IMR-90 (cell line): ENCODE measurements around the gene LAIR2. TPM values are rescaled to one million over a fixed set of nuclear protein-coding genes. Genes with fewer than 3 reads are reported as not detected.

Source experiments
- ATAC-seq: fragments of 200-7000 bp; cut with Tn5 transposase; 2 replicates; pipeline ENCODE4 v1.9.1; 2020; ENCODE audit warnings: low read depth, mild to moderate bottlenecking, moderate library complexity
- BruUV-seq: library from RNA; stranded (reverse); fragments of 400-500 nt; replicated peaks from 2 replicates; lab custom pipeline; 2021; lab: Mats Ljungman, UMichigan
- CTCF ChIA-PET: fragments of 300-600 bp; formaldehyde crosslinking; extraction: SDS; loops from one replicate; lab custom pipeline; 2021; ENCODE audit warnings: antibody characterized with exemption; lab: Yijun Ruan, JAX
- POLR2A ChIA-PET: fragments of 300-600 bp; sonication (Branson Sonifier 250); formaldehyde crosslinking; loops from one replicate; lab custom pipeline; 2022; ENCODE audit warnings: antibody characterized with exemption; ENCODE audit not compliant: unreplicated experiment; lab: Charles Lee
- DNase-seq: peaks from one replicate; pipeline ENCODE4 v3.0.0; 2013
- H2AFZ ChIP-seq: replicated peaks from 2 replicates; pipeline ENCODE3; 2013; ENCODE audit warnings: low read length, mild to moderate bottlenecking; ENCODE audit not compliant: poor library complexity
- H2AK5ac ChIP-seq: 2 replicates; pipeline ENCODE4 v1.6.1; 2013; ENCODE audit warnings: low read depth, low read length, inconsistent platforms
- H2AK9ac ChIP-seq: replicated peaks from 2 replicates; pipeline ENCODE3; 2013; ENCODE audit warnings: mild to moderate bottlenecking, low read depth, low read length, moderate library complexity; ENCODE audit not compliant: poor library complexity
- H2BK120ac ChIP-seq: 2 replicates; pipeline ENCODE4 v1.6.1; 2013; ENCODE audit warnings: low read depth, low read length, inconsistent platforms
- H2BK15ac ChIP-seq: 3 replicates; pipeline ENCODE4 v1.6.1; 2013; ENCODE audit warnings: low read depth, low read length, inconsistent platforms
- H2BK20ac ChIP-seq: 2 replicates; pipeline ENCODE4 v1.6.1; 2013; ENCODE audit warnings: low read depth, mild to moderate bottlenecking, inconsistent platforms, low read length, moderate library complexity
- H2BK5ac ChIP-seq: 2 replicates; pipeline ENCODE4 v1.6.1; 2013; ENCODE audit warnings: mild to moderate bottlenecking, low read depth, low read length, inconsistent platforms; ENCODE audit not compliant: poor library complexity, severe bottlenecking
- H3K14ac ChIP-seq: replicated peaks from 2 replicates; pipeline ENCODE4 v1.6.1; 2013; ENCODE audit warnings: low read depth, low read length, inconsistent platforms
- H3K18ac ChIP-seq: 2 replicates; pipeline ENCODE4 v1.6.1; 2013; ENCODE audit warnings: low read depth, low read length, control low read depth
- H3K23ac ChIP-seq: 2 replicates; pipeline ENCODE4 v1.6.1; 2013; ENCODE audit warnings: low read depth, low read length, inconsistent platforms
- H3K27ac ChIP-seq: 2 replicates; pipeline ENCODE4 v1.5.1; 2013; ENCODE audit warnings: mild to moderate bottlenecking, control low read depth, low read length; ENCODE audit not compliant: insufficient read depth
- H3K27me3 ChIP-seq: 2 replicates; pipeline ENCODE4 v1.6.1; 2013; ENCODE audit warnings: low read length; ENCODE audit not compliant: control insufficient read depth, insufficient read depth
- H3K36me3 ChIP-seq: 2 replicates; pipeline ENCODE4 v1.6.1; 2013; ENCODE audit warnings: low read length, mixed read lengths; ENCODE audit not compliant: control insufficient read depth, insufficient read depth
- H3K4ac ChIP-seq: 2 replicates; pipeline ENCODE4 v1.6.1; 2013; ENCODE audit warnings: low read depth, low read length, inconsistent platforms
- H3K4me1 ChIP-seq: 2 replicates; pipeline ENCODE4 v1.6.1; 2013; ENCODE audit warnings: low read length, mixed read lengths; ENCODE audit not compliant: control insufficient read depth, insufficient read depth
- H3K4me2 ChIP-seq: 2 replicates; pipeline ENCODE4 v1.6.1; 2013; ENCODE audit warnings: low read depth, mild to moderate bottlenecking, control low read depth, low read length, moderate library complexity
- H3K4me3 ChIP-seq: 2 replicates; pipeline ENCODE4 v1.5.1; 2013; ENCODE audit warnings: low read depth, mild to moderate bottlenecking, control low read depth, low read length, moderate library complexity; ENCODE audit not compliant: insufficient read depth
- H3K56ac ChIP-seq: 2 replicates; pipeline ENCODE4 v1.6.1; 2013; ENCODE audit warnings: low read length, inconsistent platforms; ENCODE audit not compliant: insufficient read depth; ENCODE audit errors: extremely low read depth
- H3K79me1 ChIP-seq, 2 experiments: 2 replicates each; pipeline ENCODE4 v1.6.1; 2013; ENCODE audit warnings: low read length in 2 of 2, inconsistent platforms in 1 of 2, low read depth in 1 of 2
- H3K9ac ChIP-seq: 2 replicates; pipeline ENCODE4 v1.6.1; 2013; ENCODE audit warnings: low read depth, low read length, control low read depth
- H3K9me1 ChIP-seq: 2 replicates; pipeline ENCODE4 v1.6.1; 2013; ENCODE audit warnings: low read length, inconsistent platforms; ENCODE audit not compliant: insufficient read depth
- H3K9me3 ChIP-seq: 2 replicates; pipeline ENCODE4 v1.6.1; 2013; ENCODE audit warnings: low read length; ENCODE audit not compliant: control insufficient read depth, insufficient read depth
- H4K20me1 ChIP-seq: 2 replicates; pipeline ENCODE4 v1.6.1; 2013; ENCODE audit warnings: low read length, inconsistent platforms; ENCODE audit not compliant: insufficient read depth
- H4K5ac ChIP-seq: 2 replicates; pipeline ENCODE4 v1.6.1; 2013; ENCODE audit warnings: mild to moderate bottlenecking, low read depth, low read length, control low read depth
- H4K8ac ChIP-seq, 2 experiments: 2 replicates each; pipeline ENCODE4 v1.6.1; 2013; ENCODE audit warnings: low read depth in 2 of 2, low read length in 2 of 2, control low read depth in 1 of 2, inconsistent platforms in 1 of 2
- H4K91ac ChIP-seq: 2 replicates; pipeline ENCODE4 v1.6.1; 2013; ENCODE audit warnings: low read depth, low read length, inconsistent platforms; ENCODE audit not compliant: insufficient read depth
- BHLHE40 ChIP-seq: fragments of 150-350 bp; IDR thresholded peaks from 2 replicates; pipeline ENCODE4 v1.6.1; 2016; ENCODE audit warnings: mild to moderate bottlenecking, low read depth, low read length
- CEBPB ChIP-seq: IDR thresholded peaks from 2 replicates; pipeline ENCODE4 v1.6.1; 2012; ENCODE audit warnings: low read depth, low read length, improper control_type of control experiment
- CHD1 ChIP-seq: IDR thresholded peaks from 2 replicates; pipeline ENCODE4 v1.6.1; 2012; ENCODE audit warnings: low read depth, low read length, improper control_type of control experiment
- CTCF ChIP-seq: conservative IDR thresholded peaks from 2 replicates; pipeline ENCODE4 v1.5.1; 2012; ENCODE audit warnings: mild to moderate bottlenecking, low read depth, low read length, improper control_type of control experiment
- FOS ChIP-seq: fragments of 150-350 bp; IDR thresholded peaks from 2 replicates; pipeline ENCODE4 v1.6.1; 2016; ENCODE audit warnings: low read depth, low read length
- MAFK ChIP-seq: IDR thresholded peaks from 2 replicates; pipeline ENCODE4 v1.6.1; 2012; ENCODE audit warnings: low read depth, low read length, improper control_type of control experiment
- MAZ ChIP-seq: IDR thresholded peaks from 2 replicates; pipeline ENCODE4 v1.6.1; 2012; ENCODE audit warnings: low read depth, mild to moderate bottlenecking, low read length, improper control_type of control experiment, moderate library complexity, borderline replicate concordance
- MXI1 ChIP-seq: IDR thresholded peaks from 2 replicates; pipeline ENCODE4 v1.6.1; 2012; ENCODE audit warnings: low read depth, mild to moderate bottlenecking, low read length, moderate library complexity, borderline replicate concordance
- NFE2L2 ChIP-seq: fragments of 150-350 bp; IDR thresholded peaks from 2 replicates; pipeline ENCODE4 v1.6.1; 2016; ENCODE audit warnings: low read depth, mild to moderate bottlenecking, low read length
- POLR2A ChIP-seq: IDR thresholded peaks from 2 replicates; pipeline ENCODE4 v1.6.1; 2012; ENCODE audit warnings: mild to moderate bottlenecking, low read depth, low read length
- RAD21 ChIP-seq: IDR thresholded peaks from 2 replicates; pipeline ENCODE4 v1.6.1; 2012; ENCODE audit warnings: low read length, improper control_type of control experiment
- RCOR1 ChIP-seq: IDR thresholded peaks from 2 replicates; pipeline ENCODE4 v1.6.1; 2012; ENCODE audit warnings: mild to moderate bottlenecking, low read length, improper control_type of control experiment; ENCODE audit not compliant: insufficient replicate concordance
- RFX5 ChIP-seq: IDR thresholded peaks from 2 replicates; pipeline ENCODE4 v1.8.0; 2012; ENCODE audit warnings: low read depth, mild to moderate bottlenecking, low read length, moderate library complexity
- SMC3 ChIP-seq: fragments of 150-350 bp; IDR thresholded peaks from 2 replicates; pipeline ENCODE4 v1.6.1; 2016; ENCODE audit warnings: low read depth, mild to moderate bottlenecking, antibody characterized with exemption, low read length, moderate library complexity
- USF2 ChIP-seq: fragments of 150-350 bp; IDR thresholded peaks from 2 replicates; pipeline ENCODE4 v1.6.1; 2017; ENCODE audit warnings: mild to moderate bottlenecking, antibody characterized with exemption, low read length, low read depth
- WGBS, 2 experiments: methylation state at CpG; one replicate each; pipeline versions ENCODE4 v1.1.5 to v1.1.7; 2013; ENCODE audit warnings: missing lambda C conversion rate in 2 of 2; ENCODE audit not compliant: insufficient read length in 1 of 2; ENCODE audit errors: extremely low coverage in 2 of 2; 5-methylcytosine and 5-hydroxymethylcytosine counted together
- dilution Hi-C: fragments of 300-500 bp; cut with HindIII; formaldehyde crosslinking; loops from one replicate; pipeline ENCODE4 v1.14.3; 2018; ENCODE audit warnings: low sequenced_read_pairs; ENCODE audit not compliant: unreplicated experiment
- in situ Hi-C: fragments of 300-500 bp; cut with MboI; formaldehyde crosslinking; loops from 3 replicates; pipeline ENCODE4 v1.14.3; 2019; ENCODE audit warnings: low sequenced_read_pairs, inconsistent platforms, mixed read lengths
- intact Hi-C: fragments of 100-400 bp; cut with micrococcal nuclease; formaldehyde crosslinking; loops from 2 replicates; pipeline ENCODE4 v1.10.0; 2022
- polyA plus RNA-seq, 3 experiments: library from polyadenylated mRNA; depleted of rRNA; stranded (reverse); fragments of >200 nt; gene quantifications; 2 replicates each; pipeline ENCODE4 v1.2.3, GENCODE V29; 2012; ENCODE audit warnings: low replicate concordance in 1 of 3
- total RNA-seq: library from RNA; depleted of rRNA; stranded (reverse); fragments of >200 nt; gene quantifications from 2 replicates; pipeline ENCODE4 v1.2.3, GENCODE V29; 2012

Gene LAIR2
- total and polyA plus RNA-seq, 2 of the 4 experiments (the other 2 are of a cell fraction): not detected

- H3K4me3 ChIP-seq: no peak overlapping the region
- no peak for ATAC-seq
- H4K20me1 ChIP-seq: peaks cover 48% of the 10 kb centered on the region
- H2BK15ac ChIP-seq: no peak overlapping the region
- no peak overlapping the region for H2BK20ac ChIP-seq
- no peak overlapping the region for H4K8ac ChIP-seq
- no peak overlapping the region for H2BK120ac ChIP-seq
- peaks cover 55% of the 10 kb centered on the region for H3K36me3 ChIP-seq
- no peaks in the 10 kb centered on the region for H3K27me3 ChIP-seq
- peaks cover 6% of the 10 kb centered on the region; the same call in 1 of the 2 replicates for H3K9me1 ChIP-seq
- H3K18ac ChIP-seq: peak overlapping the region; percentile 22; the same call in 1 of the 2 replicates
- intact Hi-C loops (loop anchor here (1.0 to 10.0 kb wide), 2 partner anchors 12 to 623 kb away; partner anchors contain the start of gene LENG8), in situ Hi-C loops (loop anchor here (25.0 kb wide), 4 partner anchors 349 to 1676 kb away; partner anchors contain the start of genes NAT14, NDUFA3, OSCAR and PRPF31), dilution Hi-C loops (no loop called here)
- H4K91ac ChIP-seq: no peak overlapping the region
- BruUV-seq: no TSS peak
- WGBS, 2 experiments: no CpG with 5 or more reads among the region's 3 CpGs
- peaks cover 11 to 41% of the 10 kb centered on the region in 2 experiments; a peak in 3 of 4 replicates for H3K79me1 ChIP-seq
- peak overlapping the region; percentile 87 for H2AK9ac ChIP-seq
- H3K23ac ChIP-seq: no peak overlapping the region; the same call in 1 of the 2 replicates
- H3K9ac ChIP-seq: peak overlapping the region; percentile 18; the same call in 1 of the 2 replicates
- H3K4ac ChIP-seq: peak overlapping the region; percentile 46; the same call in 1 of the 2 replicates
- H3K14ac ChIP-seq: 0 out of 2 replicates have a peak overlapping the region, but pooled peaks have one; percentile 14
- H4K5ac ChIP-seq: peak overlapping the region; percentile 8; the same call in 1 of the 2 replicates
- H3K4me2 ChIP-seq: peak overlapping the region; percentile 48; the same call in 1 of the 2 replicates
- POLR2A ChIA-PET: interaction anchor here (1.0 kb wide), 1 partner anchor 13 kb away, joined by 3 read pairs; the partner anchor contains the start of gene LENG8
- peaks cover 18% of the 10 kb centered on the region for H3K4me1 ChIP-seq
- H2AFZ ChIP-seq: no peak overlapping the region
- CTCF ChIA-PET: no interaction called here
- H2AK5ac ChIP-seq: peak overlapping the region; percentile 62; the same call in 1 of the 2 replicates
- no peak overlapping the region for H3K56ac ChIP-seq
- peak overlapping the region; percentile 94; the same call in 1 of the 2 replicates for H3K27ac ChIP-seq
- peak; percentile 54 for DNase-seq
- H3K9me3 ChIP-seq: no peaks in the 10 kb centered on the region
- H2BK5ac ChIP-seq: no peak overlapping the region
- TF ChIP-seq USF2: no peak
- no peak for TF ChIP-seq MXI1
- TF ChIP-seq RCOR1: no peak
- no peak for TF ChIP-seq POLR2A
- no peak for TF ChIP-seq BHLHE40
- TF ChIP-seq RAD21: no peak
- TF ChIP-seq CEBPB: no peak
- no peak for TF ChIP-seq CHD1
- TF ChIP-seq NFE2L2: no peak
- no peak for TF ChIP-seq MAZ
- no peak for TF ChIP-seq MAFK
- TF ChIP-seq FOS: no peak
- TF ChIP-seq RFX5: no peak
- TF ChIP-seq SMC3: no peak
- TF ChIP-seq CTCF: no peak
Observed at GRCh38 chr19:54461613-54462012, 41.0 kb upstream of the LAIR2 start.
